Mesothelial cell of epicardium (in vitro differentiated cells): ENCODE measurements around the gene OPRL1. TPM values are rescaled to one million over a fixed set of nuclear protein-coding genes. Genes with fewer than 3 reads are reported as not detected.

ENCODE experiments used
- DNase-seq, 2 experiments: peaks; one replicate each; pipeline ENCODE4 v3.0.0; 2021; ENCODE audit warnings: low spot score in 2 of 2; ENCODE audit not compliant: unreplicated experiment in 2 of 2
- H3K27ac Mint-ChIP-seq: 2 replicates; pipeline ENCODE4 v1.8.0; 2021; ENCODE audit warnings: mixed read lengths
- H3K27me3 Mint-ChIP-seq: 2 replicates; pipeline ENCODE4 v1.8.0; 2021; ENCODE audit warnings: low read depth, mixed read lengths
- H3K36me3 Mint-ChIP-seq: 2 replicates; pipeline ENCODE4 v1.8.0; 2021; ENCODE audit warnings: mixed read lengths
- H3K4me1 Mint-ChIP-seq: 2 replicates; pipeline ENCODE4 v1.8.0; 2021; ENCODE audit warnings: mixed read lengths
- H3K4me3 Mint-ChIP-seq: 2 replicates; pipeline ENCODE4 v1.8.0; 2021; ENCODE audit warnings: mild to moderate bottlenecking, moderate library complexity, mixed read lengths
- H3K9me3 Mint-ChIP-seq: 2 replicates; pipeline ENCODE4 v1.8.0; 2021; ENCODE audit warnings: mixed read lengths
- CTCF ChIP-seq: fragments of 200-600 bp; sonication (generic); IDR thresholded peaks from one replicate; pipeline ENCODE4 v1.5.0; 2021; ENCODE audit warnings: antibody characterized with exemption; ENCODE audit not compliant: unreplicated experiment
- total RNA-seq: library from RNA; stranded (reverse); gene quantifications from 3 replicates; pipeline ENCODE4 v1.2.1, GENCODE V29; 2021

The OPRL1 gene
- total RNA-seq, 1 donor from 2014 or later = 2.5 TPM

DNA sequence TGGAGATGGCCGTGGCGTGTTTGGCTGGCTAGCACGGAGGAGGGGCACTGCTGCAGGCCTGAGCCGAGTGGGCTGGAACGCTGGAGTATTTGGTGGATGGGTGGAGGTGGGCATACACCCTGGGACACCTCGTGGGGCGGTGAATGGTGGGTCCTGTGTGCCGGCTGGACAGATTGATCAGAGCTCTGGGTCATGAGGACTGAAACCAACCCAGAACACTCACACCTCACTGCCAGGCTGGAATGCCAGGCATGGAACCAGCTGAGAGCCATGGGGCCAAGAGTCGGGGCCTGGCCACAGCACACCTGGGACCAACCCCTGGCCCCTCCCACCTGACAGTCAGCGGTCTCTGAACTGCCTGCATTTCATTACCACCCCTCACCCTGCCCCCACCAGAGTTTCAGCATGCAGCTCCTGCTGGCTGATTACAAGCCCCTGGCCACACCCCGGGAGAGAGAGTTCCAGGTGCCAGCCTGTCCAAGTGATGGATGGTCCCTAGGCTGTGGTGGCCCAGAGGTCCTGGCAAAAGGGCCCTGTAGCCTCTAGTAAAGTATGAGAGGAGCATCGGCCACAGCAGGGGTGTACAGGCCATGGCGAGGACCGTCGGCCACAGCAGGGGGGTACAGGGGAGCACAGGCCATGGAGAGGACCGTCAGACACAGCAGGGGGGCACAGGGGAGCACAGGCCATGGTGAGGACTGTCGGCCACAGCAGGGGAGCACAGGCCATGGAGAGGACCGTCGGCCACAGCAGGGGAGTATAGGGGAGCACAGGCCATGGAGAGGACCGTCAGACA lies 24.2 kb downstream of the OPRL1 start:
- peaks cover 2% of the 10 kb centered on the region for H3K4me1 Mint-ChIP-seq
- H3K27me3 Mint-ChIP-seq = peaks cover 57% of the 10 kb centered on the region
- DNase-seq = peak; percentile 18 to 31
- no peak overlapping the region for H3K4me3 Mint-ChIP-seq
- no peak overlapping the region for H3K27ac Mint-ChIP-seq
- H3K36me3 Mint-ChIP-seq = no peaks in the 10 kb centered on the region
- no peaks in the 10 kb centered on the region for H3K9me3 Mint-ChIP-seq
- TF ChIP-seq CTCF = no peak

DNA sequence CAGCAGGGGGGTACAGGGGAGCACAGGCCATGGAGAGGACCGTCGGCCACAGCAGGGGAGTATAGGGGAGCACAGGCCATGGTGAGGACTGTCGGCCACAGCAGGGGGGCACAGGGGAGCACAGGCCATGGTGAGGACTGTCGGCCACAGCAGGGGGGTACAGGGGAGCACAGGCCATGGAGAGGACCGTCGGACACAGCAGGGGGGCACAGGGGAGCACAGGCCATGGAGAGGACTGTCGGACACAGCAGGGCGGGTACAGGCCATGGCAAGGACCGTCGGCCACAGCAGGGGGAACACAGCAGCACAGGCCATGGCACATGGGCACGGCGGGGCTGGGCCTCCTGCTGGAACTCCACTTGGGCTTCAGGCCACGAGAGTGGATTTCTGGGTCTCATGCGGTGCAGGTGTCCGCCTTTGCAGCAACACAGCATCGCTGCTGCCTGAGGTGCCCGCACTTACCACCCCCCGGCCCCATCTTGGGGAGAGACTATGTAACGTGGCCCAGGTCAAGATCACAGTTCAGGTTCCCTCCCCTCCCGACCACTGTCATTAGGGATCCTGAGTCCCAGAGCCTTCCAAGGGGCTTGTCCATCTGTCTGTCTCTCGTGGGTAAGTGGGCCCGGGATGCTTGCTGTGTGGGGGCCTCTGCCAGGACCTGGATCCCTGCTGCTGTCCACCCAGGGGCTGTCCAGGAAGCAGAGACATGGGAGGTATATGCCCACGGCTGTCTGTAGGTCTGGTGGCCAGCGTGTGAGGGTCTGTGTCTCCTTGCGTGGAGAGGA lies 25.0 kb downstream of the OPRL1 start:
- H3K9me3 Mint-ChIP-seq = no peaks in the 10 kb centered on the region
- no peak overlapping the region for H3K4me3 Mint-ChIP-seq
- no peak for TF ChIP-seq CTCF
- H3K27ac Mint-ChIP-seq = no peak overlapping the region
- peaks cover 53% of the 10 kb centered on the region for H3K27me3 Mint-ChIP-seq
- H3K36me3 Mint-ChIP-seq = no peaks in the 10 kb centered on the region
- peak in 1 of 2 experiments; percentile 36 for DNase-seq
- peaks cover 2% of the 10 kb centered on the region for H3K4me1 Mint-ChIP-seq

- no peak for TF ChIP-seq CTCF
- Mint-ChIP-seq H3K27ac (no peak overlapping the region), H3K27me3 (peaks cover 43% of the 10 kb centered on the region), H3K36me3 (no peaks in the 10 kb centered on the region), H3K9me3 (no peaks in the 10 kb centered on the region), H3K4me1 (peaks cover 2% of the 10 kb centered on the region), H3K4me3 (no peak overlapping the region)
- peak in 1 of 2 experiments; percentile 35 for DNase-seq
Observed at GRCh38 chr20:64105846-64106434, 26.1 kb downstream of the OPRL1 start.

DNA sequence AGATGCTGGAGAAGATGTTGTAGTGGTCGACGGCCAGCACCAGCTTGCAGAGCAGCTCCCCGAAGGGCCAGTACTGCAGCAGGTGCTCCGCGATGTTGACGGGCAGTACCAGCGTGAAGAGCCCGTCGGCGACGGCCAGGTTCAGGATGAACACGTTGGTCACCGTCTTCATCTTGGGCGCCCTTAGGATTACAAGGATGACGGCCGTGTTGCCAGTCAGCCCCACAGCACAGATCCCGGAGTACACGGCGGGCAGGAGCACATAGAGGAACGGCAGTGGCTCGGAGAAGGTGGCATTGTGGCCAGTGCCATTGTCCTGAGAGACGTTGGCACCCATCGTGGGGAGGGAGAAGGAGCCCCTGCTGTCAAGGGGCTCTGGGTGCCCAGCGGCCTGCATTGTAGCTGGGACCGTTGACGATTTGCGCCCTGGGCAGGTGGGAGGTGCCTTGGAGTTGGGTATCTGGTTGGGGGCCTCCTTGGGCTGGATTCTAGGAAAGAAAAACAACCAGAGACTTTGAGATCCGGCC lies 26.6 kb downstream of the OPRL1 start:
- no peak for TF ChIP-seq CTCF
- no peaks in the 10 kb centered on the region for H3K9me3 Mint-ChIP-seq
- H3K4me3 Mint-ChIP-seq = no peak overlapping the region
- H3K4me1 Mint-ChIP-seq = peaks cover 2% of the 10 kb centered on the region
- no peak overlapping the region for H3K27ac Mint-ChIP-seq
- peak in 1 of 2 experiments; percentile 2 for DNase-seq
- H3K36me3 Mint-ChIP-seq = no peaks in the 10 kb centered on the region
- peaks cover 38% of the 10 kb centered on the region for H3K27me3 Mint-ChIP-seq

DNA sequence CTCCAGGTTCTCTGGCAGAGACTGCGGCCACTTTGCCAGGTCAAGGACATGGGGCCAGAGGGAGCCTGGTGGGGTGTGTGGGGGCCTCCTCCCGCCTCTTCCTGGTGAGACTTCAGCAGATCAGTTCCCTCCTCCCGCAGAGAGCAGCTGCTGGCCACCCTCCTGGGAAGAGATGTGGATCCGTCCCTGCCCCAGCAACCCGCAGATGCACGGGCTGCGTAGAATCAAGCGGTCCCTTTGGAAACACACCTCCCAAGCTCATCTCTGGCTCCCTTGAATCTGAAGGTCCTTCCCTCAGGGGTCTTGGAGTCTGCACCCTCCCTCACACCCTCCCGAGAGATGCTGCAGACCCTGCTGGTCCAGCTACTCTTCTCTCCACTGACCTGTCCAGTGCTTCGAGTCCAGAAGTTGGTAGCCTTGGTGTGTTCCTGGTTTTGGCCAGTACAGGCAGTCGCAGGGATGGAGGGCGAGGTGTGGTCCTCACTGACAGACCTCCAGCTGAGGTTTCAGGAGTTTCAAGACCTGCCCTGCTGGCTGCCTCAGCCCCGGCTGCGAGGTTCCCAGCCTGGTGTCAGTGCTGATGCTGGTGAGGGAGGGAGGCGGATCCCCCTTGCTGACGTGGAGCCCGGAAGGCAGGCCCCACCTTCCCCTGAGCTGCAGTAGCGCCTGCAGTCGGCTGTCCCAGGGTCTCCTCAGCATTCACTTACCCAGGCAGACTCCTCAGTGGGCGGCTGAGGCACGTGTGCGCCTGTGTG lies 27.3 kb downstream of the OPRL1 start, which contains the start of gene NPBWR2:
Gene NPBWR2, minus strand, starts transcription at position 585 of the 755 bp plus-strand sequence. CDS start 734 bp downstream, outside the sequence.
- peaks cover 2% of the 10 kb centered on the region for H3K4me1 Mint-ChIP-seq
- no peaks in the 10 kb centered on the region for H3K36me3 Mint-ChIP-seq
- H3K27ac Mint-ChIP-seq = no peak within 1 kb of the TSS

More for the DNA sequence above, 27.3 kb downstream of the OPRL1 start, which contains the start of gene NPBWR2:
- peak; percentile 18 to 39 for DNase-seq
- Mint-ChIP-seq H3K27me3 (peaks cover 34% of the 10 kb centered on the region), H3K9me3 (no peaks in the 10 kb centered on the region), H3K4me3 (no peak within 1 kb of the TSS)
- no peak for TF ChIP-seq CTCF
